PFSK-1 (cell line): Measurements from ENCODE around the gene ULBP1.

Experiments
- FOXP2 ChIP-seq: optimal IDR thresholded peaks from 2 replicates; pipeline ENCODE3; 2011; ENCODE audit warnings: borderline replicate concordance, control low read depth, inconsistent platforms; ENCODE audit not compliant: insufficient read depth; ENCODE audit errors: extremely low read length, extremely low read depth
- POLR2AphosphoS5 ChIP-seq: IDR thresholded peaks from 2 replicates; pipeline ENCODE4 v1.6.1; 2012; ENCODE audit warnings: low read depth, mild to moderate bottlenecking, control low read depth, low read length, moderate library complexity
- REST ChIP-seq, 2 experiments: IDR thresholded peaks; 2 replicates each; pipeline versions ENCODE4 v1.6.1 to v1.8.0; 2011 to 2012; ENCODE audit warnings: low read depth in 2 of 2, low read length in 2 of 2, control low read depth in 1 of 2, inconsistent platforms in 1 of 2, mild to moderate bottlenecking in 1 of 2, moderate library complexity in 1 of 2; ENCODE audit not compliant: insufficient read depth in 1 of 2
- SIN3A ChIP-seq: IDR thresholded peaks from 2 replicates; pipeline ENCODE4 v1.6.1; 2012; ENCODE audit warnings: mild to moderate bottlenecking, low read length, moderate library complexity, borderline replicate concordance; ENCODE audit not compliant: insufficient read depth
- TAF1 ChIP-seq: IDR thresholded peaks from 2 replicates; pipeline ENCODE4 v1.6.1; 2012; ENCODE audit warnings: low read length, control low read depth, borderline replicate concordance; ENCODE audit not compliant: insufficient read depth

Gene ULBP1

GRCh38 chr6:149951626-149952025 lies 12.1 kb upstream of the ULBP1 start:
- TF ChIP-seq FOXP2 = no peak
- no peak for TF ChIP-seq POLR2AphosphoS5
- TF ChIP-seq TAF1 = no peak
- no peak for TF ChIP-seq REST (IDR thresholded peaks at IDR 0.05; ENCODE audit: insufficient read depth in 1 of 2, low read depth in 2 of 2, low read length in 2 of 2)
- no peak for TF ChIP-seq SIN3A

- TF ChIP-seq SIN3A (no peak), POLR2AphosphoS5 (no peak), FOXP2 (no peak), REST (IDR thresholded peaks at IDR 0.05; ENCODE audit: insufficient read depth in 1 of 2, low read depth in 2 of 2, low read length in 2 of 2) (no peak), TAF1 (no peak)
These were observed 3.3 kb upstream of the ULBP1 start for GRCh38 chr6:149960488-149960887.

- TF ChIP-seq TAF1 (no peak), SIN3A (no peak), POLR2AphosphoS5 (no peak), REST (IDR thresholded peaks at IDR 0.05; ENCODE audit: insufficient read depth in 1 of 2, low read depth in 2 of 2, low read length in 2 of 2) (no peak), FOXP2 (no peak)
These were observed 1.9 kb upstream of the ULBP1 start for GRCh38 chr6:149961728-149962425.

- no peak for TF ChIP-seq REST (IDR thresholded peaks at IDR 0.05; ENCODE audit: insufficient read depth in 1 of 2, low read depth in 2 of 2, low read length in 2 of 2)
- TF ChIP-seq FOXP2 = no peak
- no peak for TF ChIP-seq POLR2AphosphoS5
- TF ChIP-seq TAF1 = no peak
- no peak for TF ChIP-seq SIN3A
These were observed 1.1 kb upstream of the ULBP1 start for GRCh38 chr6:149962461-149963211.
